Measurements from ENCODE around the gene OR51M1.

Gene OR51M1

DNA sequence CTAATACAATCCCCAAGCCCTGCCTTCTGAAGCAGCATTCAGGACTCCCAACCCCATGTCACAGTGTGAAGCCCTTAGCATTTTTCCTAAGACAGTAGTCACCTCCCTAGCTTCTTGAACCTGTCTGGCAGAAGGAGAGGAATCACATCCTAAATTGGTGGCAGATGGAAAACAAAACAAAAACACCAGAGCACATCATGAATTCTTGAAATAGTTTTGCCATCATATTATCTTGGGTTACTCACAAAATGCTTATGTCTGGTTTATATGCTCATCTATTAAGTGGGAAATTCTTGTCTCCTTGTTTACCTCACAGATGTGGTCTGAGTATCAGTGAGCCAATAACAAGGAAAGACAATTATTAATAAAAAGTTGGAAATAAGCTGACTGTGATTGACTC, 15.3 kb downstream of the OR51M1 start:
- TF ChIP-seq TAF1 (IDR thresholded peaks at IDR 0.05; ENCODE audit: low read depth) (no peak), CREB1 (IDR thresholded peaks at IDR 0.05; ENCODE audit: low read depth) (no peak), EGR1 (IDR thresholded peaks at IDR 0.05) (no peak), ZBTB7A (IDR thresholded peaks at IDR 0.05; ENCODE audit: low read depth) (no peak), EP300 (IDR thresholded peaks at IDR 0.05; ENCODE audit: borderline replicate concordance) (no peak), CEBPB (IDR thresholded peaks at IDR 0.05) (no peak)

DNA sequence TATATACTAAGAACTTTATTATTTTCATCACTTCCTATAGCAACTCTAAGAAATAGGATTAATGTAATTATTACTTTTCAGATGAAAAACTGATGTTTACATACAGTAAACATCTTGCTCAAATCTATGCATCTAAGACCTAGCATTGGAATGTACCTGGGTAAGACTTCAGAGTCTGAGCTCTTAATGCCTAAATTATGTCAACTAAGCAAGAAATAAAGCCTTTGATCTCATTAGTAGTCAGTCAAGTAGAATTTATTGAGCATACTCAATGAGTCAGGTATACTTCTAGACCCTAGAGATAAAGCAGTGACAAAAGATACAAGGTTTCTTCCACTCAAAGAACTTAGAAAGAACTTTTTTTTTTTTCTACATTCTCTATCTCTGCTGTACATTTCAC, 21.6 kb downstream of the OR51M1 start:
- TF ChIP-seq CEBPB (IDR thresholded peaks at IDR 0.05): no peak
- no peak for TF ChIP-seq RAD21 (IDR thresholded peaks at IDR 0.05; ENCODE audit: low read depth)
- TF ChIP-seq TAF1 (IDR thresholded peaks at IDR 0.05; ENCODE audit: low read depth): no peak
- TF ChIP-seq, protein P1, sequence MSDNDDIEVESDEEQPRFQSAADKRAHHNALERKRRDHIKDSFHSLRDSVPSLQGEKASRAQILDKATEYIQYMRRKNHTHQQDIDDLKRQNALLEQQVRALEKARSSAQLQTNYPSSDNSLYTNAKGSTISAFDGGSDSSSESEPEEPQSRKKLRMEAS (IDR thresholded peaks at IDR 0.05): no peak
- TF ChIP-seq EP300 (IDR thresholded peaks at IDR 0.05; ENCODE audit: borderline replicate concordance): no peak
- no peak for TF ChIP-seq EGR1 (IDR thresholded peaks at IDR 0.05)
- TF ChIP-seq CREB1 (IDR thresholded peaks at IDR 0.05; ENCODE audit: low read depth): no peak
- TF ChIP-seq NFIC (IDR thresholded peaks at IDR 0.05): no peak
- no peak for TF ChIP-seq ZBTB7A (IDR thresholded peaks at IDR 0.05; ENCODE audit: low read depth)
- TF ChIP-seq YY1 (IDR thresholded peaks at IDR 0.05; ENCODE audit: low read depth): no peak

DNA sequence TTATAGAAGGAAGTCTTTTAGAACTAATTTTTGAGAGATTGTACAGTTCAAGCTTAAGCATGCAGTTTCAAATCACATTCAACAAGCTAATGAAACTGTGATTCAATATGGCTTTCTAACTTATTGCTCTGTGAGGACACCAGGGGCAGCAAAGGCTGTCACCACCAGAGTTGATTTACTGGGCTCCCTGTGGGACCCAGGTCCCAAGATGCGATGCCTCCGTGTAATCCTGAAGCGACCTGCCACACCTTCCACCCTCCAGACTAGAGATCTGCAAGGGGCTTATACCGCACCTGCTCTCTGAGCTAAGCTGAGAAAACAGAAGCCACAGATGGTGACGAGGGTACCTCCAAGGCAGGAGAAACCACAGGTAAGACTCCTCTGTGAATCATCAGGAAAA, 37.4 kb downstream of the OR51M1 start:
- TF ChIP-seq NFIC (IDR thresholded peaks at IDR 0.05) (no peak), YY1 (IDR thresholded peaks at IDR 0.05; ENCODE audit: low read depth) (no peak), TAF1 (IDR thresholded peaks at IDR 0.05; ENCODE audit: low read depth) (no peak), CEBPB (IDR thresholded peaks at IDR 0.05) (no peak), TCF12 (IDR thresholded peaks at IDR 0.05; ENCODE audit: low read depth) (no peak), EP300 (IDR thresholded peaks at IDR 0.05; ENCODE audit: borderline replicate concordance) (no peak), RAD21 (IDR thresholded peaks at IDR 0.05; ENCODE audit: low read depth) (no peak), ZBTB7A (IDR thresholded peaks at IDR 0.05; ENCODE audit: low read depth) (no peak), EGR1 (IDR thresholded peaks at IDR 0.05) (no peak), TEAD4 (IDR thresholded peaks at IDR 0.05) (no peak), CREB1 (IDR thresholded peaks at IDR 0.05; ENCODE audit: low read depth) (no peak), FOXM1 (IDR thresholded peaks at IDR 0.05; ENCODE audit: borderline replicate concordance, low read depth) (no peak)
- TF ChIP-seq, protein P2, sequence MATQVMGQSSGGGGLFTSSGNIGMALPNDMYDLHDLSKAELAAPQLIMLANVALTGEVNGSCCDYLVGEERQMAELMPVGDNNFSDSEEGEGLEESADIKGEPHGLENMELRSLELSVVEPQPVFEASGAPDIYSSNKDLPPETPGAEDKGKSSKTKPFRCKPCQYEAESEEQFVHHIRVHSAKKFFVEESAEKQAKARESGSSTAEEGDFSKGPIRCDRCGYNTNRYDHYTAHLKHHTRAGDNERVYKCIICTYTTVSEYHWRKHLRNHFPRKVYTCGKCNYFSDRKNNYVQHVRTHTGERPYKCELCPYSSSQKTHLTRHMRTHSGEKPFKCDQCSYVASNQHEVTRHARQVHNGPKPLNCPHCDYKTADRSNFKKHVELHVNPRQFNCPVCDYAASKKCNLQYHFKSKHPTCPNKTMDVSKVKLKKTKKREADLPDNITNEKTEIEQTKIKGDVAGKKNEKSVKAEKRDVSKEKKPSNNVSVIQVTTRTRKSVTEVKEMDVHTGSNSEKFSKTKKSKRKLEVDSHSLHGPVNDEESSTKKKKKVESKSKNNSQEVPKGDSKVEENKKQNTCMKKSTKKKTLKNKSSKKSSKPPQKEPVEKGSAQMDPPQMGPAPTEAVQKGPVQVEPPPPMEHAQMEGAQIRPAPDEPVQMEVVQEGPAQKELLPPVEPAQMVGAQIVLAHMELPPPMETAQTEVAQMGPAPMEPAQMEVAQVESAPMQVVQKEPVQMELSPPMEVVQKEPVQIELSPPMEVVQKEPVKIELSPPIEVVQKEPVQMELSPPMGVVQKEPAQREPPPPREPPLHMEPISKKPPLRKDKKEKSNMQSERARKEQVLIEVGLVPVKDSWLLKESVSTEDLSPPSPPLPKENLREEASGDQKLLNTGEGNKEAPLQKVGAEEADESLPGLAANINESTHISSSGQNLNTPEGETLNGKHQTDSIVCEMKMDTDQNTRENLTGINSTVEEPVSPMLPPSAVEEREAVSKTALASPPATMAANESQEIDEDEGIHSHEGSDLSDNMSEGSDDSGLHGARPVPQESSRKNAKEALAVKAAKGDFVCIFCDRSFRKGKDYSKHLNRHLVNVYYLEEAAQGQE (IDR thresholded peaks at IDR 0.05; ENCODE audit: low read depth): no peak
- TF ChIP-seq, protein P1 (IDR thresholded peaks at IDR 0.05): no peak
- TF ChIP-seq, protein P3, sequence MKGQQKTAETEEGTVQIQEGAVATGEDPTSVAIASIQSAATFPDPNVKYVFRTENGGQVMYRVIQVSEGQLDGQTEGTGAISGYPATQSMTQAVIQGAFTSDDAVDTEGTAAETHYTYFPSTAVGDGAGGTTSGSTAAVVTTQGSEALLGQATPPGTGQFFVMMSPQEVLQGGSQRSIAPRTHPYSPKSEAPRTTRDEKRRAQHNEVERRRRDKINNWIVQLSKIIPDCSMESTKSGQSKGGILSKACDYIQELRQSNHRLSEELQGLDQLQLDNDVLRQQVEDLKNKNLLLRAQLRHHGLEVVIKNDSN (IDR thresholded peaks at IDR 0.05): no peak

DNA sequence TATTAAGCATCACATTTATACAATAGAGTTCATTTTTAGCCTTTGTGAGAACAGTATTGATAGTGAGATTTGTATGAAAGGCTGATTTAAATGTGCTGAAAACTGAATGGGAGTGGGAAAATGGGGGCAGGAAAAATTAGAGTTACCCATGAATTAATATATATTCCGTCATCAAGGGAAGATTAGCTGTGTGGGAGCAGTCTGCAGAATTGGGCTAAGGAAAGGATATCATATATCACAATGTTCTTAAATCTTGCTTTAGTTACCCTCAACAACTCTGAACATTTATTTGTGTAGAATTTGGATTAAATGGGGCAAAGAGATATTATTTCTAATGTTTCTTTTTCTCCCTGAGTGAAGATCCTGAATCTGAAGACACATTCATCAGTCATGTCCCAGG, 38.2 kb downstream of the OR51M1 start, which contains the start of gene OR51Q1:
TSS of gene OR51Q1 (plus strand) at position 301 of the 400 bp plus-strand sequence. CDS start at position 391, 90 bp downstream.
- no peak for TF ChIP-seq TAF1 (IDR thresholded peaks at IDR 0.05; ENCODE audit: low read depth)

DNA sequence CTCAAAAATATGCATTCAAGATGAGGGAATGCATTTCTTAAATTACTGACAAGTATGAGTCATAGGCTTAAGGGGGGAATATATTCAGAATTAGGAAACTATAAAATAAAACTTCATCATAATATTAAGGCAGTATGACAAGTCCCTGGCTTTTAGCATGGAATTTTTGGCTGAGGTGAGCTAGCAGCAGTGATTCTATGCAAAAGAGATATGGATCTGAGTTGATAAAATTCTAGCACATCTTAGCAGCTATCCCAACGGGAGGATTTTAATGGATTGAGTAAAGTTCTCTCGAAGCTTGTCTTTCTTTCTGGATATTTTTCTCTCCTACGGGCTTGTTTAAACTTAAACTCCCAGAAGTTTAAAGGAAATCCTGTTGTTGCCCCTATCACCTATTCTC, 39.5 kb downstream of the OR51M1 start:
- TF ChIP-seq ZBTB7A (IDR thresholded peaks at IDR 0.05; ENCODE audit: low read depth) (no peak), EGR1 (IDR thresholded peaks at IDR 0.05) (no peak), EP300 (IDR thresholded peaks at IDR 0.05; ENCODE audit: borderline replicate concordance) (no peak), CREB1 (IDR thresholded peaks at IDR 0.05; ENCODE audit: low read depth) (no peak), TEAD4 (IDR thresholded peaks at IDR 0.05) (no peak), FOXM1 (IDR thresholded peaks at IDR 0.05; ENCODE audit: borderline replicate concordance, low read depth) (no peak), CEBPB (IDR thresholded peaks at IDR 0.05) (no peak), NFIC (IDR thresholded peaks at IDR 0.05) (no peak), TAF1 (IDR thresholded peaks at IDR 0.05; ENCODE audit: low read depth) (no peak), RAD21 (IDR thresholded peaks at IDR 0.05; ENCODE audit: low read depth) (no peak), TCF12 (IDR thresholded peaks at IDR 0.05; ENCODE audit: low read depth) (no peak), YY1 (IDR thresholded peaks at IDR 0.05; ENCODE audit: low read depth) (no peak)
- TF ChIP-seq, protein P1 (IDR thresholded peaks at IDR 0.05): no peak
- TF ChIP-seq, protein P2 (IDR thresholded peaks at IDR 0.05; ENCODE audit: low read depth): no peak
- TF ChIP-seq, protein P3 (IDR thresholded peaks at IDR 0.05): no peak

DNA sequence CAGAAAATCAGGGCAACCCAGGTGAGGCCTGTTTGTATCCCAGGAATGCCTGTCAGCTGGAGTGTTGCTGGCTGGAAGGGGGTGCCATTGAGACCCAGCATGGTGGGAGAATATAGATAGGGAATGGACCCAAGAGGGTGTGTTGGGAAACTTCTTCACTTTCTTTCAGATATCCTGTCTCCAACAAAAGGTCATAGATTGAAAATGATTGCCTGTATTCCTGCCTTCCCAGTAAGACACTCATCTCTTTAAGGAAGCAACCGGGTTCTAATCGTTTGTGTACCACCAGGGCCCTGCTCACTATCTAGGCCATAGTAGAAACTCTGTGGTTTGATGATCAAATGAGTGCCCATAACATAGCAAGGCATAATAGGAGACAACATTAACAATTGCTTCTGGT, 57.8 kb downstream of the OR51M1 start, which contains the start of gene OR51I1:
TSS of gene OR51I1 (minus strand) at position 101 of the 400 bp plus-strand sequence. CDS start at position 101, 0 bp downstream.
- TF ChIP-seq FOXM1 (IDR thresholded peaks at IDR 0.05; ENCODE audit: borderline replicate concordance, low read depth) (no peak), NFIC (IDR thresholded peaks at IDR 0.05) (no peak), RAD21 (IDR thresholded peaks at IDR 0.05; ENCODE audit: low read depth) (no peak), EP300 (IDR thresholded peaks at IDR 0.05; ENCODE audit: borderline replicate concordance) (no peak), TAF1 (IDR thresholded peaks at IDR 0.05; ENCODE audit: low read depth) (no peak), TEAD4 (IDR thresholded peaks at IDR 0.05) (no peak), EGR1 (IDR thresholded peaks at IDR 0.05) (no peak), ZBTB7A (IDR thresholded peaks at IDR 0.05; ENCODE audit: low read depth) (no peak), TCF12 (IDR thresholded peaks at IDR 0.05; ENCODE audit: low read depth) (no peak), YY1 (IDR thresholded peaks at IDR 0.05; ENCODE audit: low read depth) (no peak), CEBPB (IDR thresholded peaks at IDR 0.05) (no peak), CREB1 (IDR thresholded peaks at IDR 0.05; ENCODE audit: low read depth) (no peak)
- TF ChIP-seq, protein P1 (IDR thresholded peaks at IDR 0.05): no peak
- TF ChIP-seq, protein P2 (IDR thresholded peaks at IDR 0.05; ENCODE audit: low read depth): no peak
- TF ChIP-seq, protein P3 (IDR thresholded peaks at IDR 0.05): no peak

All from Ishikawa (cell line).